Stimulated activated CD8-positive, alpha-beta memory T cell treated with anti-CD3 and anti-CD28 coated beads, Interleukin-15, amount 100 ng/mL, for 24 hours (primary cell): ENCODE data around the gene BACH2.
"Not testable (repeated sequence)": the region's sequence is repeated elsewhere in the genome, so short reads cannot be mapped to it uniquely, and the experiment has no call there.

Experiments used
- DNase-seq: peaks from one replicate; pipeline ENCODE4 v3.0.0-alpha.2; 2020; ENCODE audit warnings: low read depth

The BACH2 gene

DNA sequence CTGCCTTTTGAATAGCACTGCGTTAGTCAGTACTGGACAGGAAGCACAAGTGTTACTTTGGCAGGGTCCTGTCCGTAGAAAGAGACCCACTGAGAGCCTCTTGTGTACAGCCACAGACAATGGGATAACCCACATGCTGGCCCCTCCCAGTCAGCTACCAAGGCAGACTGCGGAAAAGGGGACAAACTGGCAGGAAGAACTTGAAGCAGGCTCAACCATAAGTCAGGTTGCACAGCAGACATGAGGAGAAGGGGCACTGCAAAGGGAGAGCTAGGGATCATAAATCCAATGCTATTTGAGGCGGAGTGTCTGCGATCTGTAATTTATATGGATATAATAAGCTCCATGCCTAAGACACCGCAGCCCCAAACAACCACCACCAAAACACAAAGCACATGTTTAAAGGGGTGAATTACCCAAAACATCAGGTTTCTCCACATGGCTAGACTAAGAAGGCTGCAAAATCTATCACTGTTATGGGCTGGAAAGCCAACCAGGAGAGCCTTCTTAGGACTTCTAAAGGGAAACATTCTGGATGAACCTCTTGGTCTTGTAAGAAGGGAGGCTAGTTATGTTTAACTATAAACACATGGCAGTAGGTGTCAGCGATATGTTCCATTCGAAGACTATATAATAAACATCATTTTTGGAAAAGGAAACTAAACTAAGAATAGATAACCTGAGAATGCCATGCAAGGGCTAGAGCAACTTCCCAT, 141.7 kb downstream of the BACH2 start:
- no peak for DNase-seq

DNA sequence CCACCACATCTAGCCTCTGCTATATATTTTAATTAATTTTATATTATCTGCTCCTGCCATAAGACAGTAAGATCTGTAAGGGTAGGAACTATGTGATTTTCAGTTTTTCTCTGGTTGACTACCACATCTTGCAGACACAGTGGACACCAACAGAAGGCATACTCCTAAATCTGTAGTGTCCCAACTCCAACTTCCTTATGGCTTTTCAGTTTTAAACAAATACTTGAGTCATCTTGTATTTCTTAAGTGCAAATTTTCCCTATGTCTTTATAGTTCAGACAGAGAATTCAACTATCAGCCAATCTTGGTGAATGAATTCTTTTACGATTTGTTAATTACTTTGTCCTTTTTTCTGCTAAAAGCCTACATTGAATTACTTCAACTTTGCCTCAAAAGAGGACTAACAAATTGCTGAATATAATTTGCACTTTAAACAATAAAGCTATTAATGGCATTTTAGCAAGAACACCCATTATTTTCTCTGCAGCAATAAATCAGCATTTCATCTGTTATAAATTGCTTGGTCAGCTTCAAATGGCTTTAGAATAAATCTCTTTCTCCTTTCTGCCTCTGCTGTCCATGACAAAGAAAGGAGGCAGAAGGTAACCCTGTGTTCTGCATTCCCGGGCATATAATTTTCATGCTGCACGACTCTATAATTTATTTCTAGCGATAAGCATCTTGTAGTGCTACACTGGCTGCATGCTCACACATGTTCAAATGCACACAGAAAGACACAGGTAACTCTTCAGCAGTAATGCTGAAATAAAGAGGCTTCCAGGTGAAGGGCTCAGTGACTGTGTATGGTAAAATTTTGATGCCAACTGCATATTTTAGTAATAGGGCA, 144.8 kb downstream of the BACH2 start:
- DNase-seq: no peak

DNA sequence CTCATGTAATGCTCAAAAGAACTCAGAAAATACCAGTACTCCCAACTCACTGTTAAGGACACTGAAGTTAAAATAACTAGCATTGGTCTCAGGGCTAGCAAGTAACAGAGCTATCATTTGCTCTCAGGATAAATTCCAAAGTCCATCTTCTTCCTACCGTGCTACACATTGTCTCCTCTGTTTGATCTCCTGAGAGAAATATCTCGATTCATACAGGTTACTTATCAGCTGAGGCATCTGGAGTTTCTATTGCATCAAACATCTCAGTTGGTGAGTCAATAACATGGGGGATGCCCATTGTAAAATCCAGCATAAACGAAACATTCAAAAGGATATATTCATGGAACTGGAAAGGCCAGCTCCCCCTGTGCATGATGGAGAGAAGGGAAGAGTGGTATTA, 147.4 kb downstream of the BACH2 start:
- no peak for DNase-seq

DNA sequence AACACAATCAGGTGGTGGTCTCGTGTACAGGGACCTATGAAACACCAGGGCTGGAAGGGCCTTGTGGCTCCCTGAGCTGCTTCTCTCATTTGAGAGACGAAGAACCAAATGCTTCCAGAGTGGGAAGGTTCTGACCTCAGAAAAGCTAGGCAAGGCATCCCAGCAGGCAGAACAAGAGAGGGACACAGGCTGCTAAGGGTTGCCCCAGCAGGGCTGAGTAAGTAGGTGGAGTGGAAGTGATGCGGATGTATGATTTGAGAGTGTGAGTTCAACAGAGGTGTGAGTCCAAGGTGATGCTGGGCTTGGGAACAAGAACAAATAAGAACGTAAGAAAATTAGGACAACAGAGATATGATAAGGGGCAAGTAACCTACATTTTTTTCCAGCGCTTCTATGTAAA, 147.8 kb downstream of the BACH2 start:
- DNase-seq: no peak

DNA sequence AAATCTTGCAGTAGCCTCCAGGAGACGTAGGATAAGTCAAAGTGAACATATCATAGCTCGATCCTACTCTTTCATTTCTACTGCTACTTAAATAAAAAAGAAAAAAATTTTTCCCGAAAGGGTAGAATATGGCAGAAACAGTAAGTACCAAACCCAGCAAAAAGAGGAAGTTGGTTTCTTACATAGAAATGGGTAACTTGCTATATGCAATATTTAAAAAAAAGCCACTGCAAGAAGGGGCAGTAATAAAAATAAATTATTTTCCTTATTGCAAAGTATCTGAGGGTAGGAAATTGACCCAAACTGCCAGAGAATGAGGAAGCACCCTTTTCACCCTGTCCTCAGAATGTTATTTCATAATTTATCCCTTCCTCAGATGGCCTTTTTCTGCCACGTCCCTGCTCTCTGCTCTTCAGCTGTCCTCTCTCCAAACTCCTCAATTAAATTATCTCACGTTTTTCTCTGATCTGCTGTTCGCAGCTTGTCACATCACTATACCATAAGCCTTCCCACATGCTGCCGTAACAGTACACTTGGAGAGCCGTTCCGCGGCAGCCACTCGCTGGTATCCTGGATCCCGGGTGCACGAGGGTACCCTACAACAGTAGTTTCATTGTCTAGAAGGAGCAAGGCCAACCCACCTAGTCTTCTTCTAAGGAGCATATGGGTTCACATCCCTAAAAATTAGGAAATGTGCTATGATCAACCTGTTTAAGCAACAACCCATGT, 149.6 kb downstream of the BACH2 start:
- DNase-seq: no peak

DNA sequence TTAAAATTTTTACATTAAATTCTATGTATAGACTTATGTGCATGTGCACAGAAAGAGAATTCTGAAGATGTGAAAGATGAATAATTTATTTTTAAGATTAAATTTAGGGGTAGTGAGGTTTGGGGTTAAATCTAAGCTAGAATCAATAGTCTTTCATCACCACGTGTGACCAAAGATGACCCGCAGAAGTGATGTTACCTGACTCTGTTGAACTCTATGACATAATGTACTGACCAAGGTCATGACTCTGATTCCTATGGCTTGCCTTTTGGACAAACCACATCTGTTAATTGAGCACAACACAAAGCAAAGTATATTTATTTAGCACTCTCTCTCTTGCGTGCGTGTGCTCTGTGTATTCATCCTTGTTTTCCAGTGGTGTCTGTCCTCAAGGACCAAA, 150.6 kb downstream of the BACH2 start:
- no peak for DNase-seq

DNA sequence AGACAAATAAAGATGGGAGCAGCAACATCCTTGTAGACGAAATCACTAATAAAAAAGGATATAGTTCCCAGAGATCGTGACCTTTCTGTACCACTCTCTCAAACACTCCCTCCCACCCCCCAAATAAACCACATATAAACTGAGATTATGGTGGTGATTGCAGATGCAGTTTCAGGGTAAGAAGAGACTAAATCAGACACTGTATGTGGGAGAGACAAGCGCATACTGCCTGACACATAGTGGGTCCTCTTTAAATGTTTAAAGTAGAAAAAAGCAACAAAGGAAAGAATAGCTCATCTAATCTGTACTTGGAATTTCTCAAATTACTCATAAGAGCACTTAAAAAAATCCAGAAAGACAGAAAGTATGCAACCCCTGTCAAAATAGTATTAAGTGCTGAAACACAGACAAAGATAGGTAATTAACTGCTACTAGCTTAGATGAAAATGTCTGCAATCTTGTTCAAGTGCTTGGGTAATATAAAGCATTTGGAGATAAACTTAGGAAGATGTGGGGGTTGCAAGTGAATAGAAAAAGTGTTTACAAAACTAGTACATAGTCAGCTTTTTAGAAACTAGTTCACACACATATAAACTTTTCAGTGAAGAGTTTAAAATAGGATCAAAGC, 151.6 kb downstream of the BACH2 start:
- no peak for DNase-seq

DNA sequence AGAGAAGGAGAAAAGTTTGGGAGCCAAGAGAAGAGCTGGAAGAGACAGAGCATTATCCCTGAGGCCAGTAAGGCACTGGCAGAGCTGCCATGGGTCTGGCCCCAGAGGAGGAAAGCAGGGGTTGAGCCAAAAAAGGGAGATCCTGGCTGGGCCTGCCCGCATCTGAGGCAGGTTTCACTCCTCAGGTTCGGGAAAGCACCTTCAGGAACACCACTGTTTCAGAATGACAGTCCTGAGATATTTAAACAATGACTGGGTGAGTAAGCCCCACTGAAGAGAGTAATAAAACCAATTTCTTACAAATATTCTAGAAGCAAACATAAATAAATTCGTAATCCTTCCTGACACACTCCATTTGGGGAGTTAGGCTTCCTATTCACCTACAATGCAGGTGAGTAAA, 152.2 kb downstream of the BACH2 start:
- DNase-seq: no peak

DNA sequence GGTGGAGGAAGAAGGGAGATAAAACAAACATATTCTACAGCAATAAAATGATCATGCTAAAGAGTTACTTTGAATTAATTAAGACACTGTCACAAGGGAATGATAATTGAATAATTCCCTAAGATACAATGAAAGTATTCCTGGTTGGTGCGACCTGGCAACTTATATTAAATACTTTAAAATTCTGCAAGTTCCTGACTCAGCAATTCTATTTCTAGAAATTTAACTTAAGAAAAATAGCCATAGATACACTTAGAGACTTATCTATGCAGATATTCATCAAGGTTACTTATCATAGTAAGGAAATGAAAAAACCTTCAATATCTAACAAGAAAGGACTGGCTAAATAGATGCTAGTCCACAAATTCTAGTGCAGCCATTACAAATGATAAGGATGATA, 156.0 kb downstream of the BACH2 start:
- DNase-seq: no peak

DNA sequence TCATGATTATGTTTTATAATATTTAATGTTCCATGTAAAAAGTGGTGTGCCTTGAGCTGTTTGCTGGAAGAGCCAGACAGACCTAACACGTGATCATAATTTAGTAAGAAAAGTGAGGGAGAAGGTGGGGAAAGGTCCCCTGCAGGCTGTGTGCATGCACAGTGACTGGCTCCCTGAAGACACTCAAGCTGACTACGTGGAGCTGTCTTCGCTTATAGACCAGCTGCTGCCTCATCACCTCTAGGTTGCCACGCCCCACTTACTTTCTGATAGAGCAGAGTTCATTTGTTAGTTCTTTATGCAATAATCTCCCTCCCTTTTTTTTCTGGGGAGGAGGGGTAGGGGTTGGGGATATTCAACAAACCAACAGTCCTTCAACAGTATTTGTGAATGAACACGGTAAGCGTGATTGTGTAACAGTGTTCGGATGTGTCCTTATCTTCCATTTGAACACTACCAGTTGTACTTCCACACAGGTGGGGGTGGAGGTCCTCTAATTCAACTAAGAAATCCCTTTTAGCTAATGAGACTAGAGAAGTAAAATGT, 157.3 kb downstream of the BACH2 start:
- DNase-seq: no peak

DNA sequence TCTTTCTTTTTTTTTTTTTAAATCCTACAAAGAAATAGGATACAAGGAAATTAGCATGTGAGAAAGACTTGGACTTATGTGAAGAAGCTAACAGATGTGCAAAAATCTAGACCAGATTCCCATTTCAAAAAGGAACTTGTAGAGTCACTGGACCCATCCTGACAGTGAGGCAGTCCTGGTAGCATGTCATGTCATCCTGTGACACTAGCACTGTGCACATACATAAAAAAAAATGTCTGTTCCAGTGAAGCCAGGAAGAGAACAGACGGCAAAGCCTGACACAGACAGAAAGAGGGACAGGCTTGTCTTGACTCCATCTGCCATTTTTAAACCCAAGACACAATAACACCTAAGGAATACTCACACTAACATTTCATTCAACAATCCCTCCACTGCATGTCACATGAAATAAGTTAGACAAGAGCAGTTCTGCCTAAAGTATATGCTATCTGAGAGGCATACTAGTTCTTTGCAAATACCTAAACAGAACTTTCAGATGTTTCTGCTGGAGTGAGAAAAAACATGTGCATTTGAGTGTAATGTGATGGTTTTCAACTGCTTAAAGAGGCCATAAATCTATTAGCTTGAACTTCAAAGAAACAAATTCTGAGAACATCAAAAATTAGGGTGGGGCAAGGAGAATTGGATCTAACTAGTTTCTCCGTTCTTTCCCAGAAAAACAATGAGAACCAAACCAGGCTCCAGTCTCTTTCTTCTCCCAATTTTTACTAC, 159.6 kb downstream of the BACH2 start:
- no peak for DNase-seq

DNA sequence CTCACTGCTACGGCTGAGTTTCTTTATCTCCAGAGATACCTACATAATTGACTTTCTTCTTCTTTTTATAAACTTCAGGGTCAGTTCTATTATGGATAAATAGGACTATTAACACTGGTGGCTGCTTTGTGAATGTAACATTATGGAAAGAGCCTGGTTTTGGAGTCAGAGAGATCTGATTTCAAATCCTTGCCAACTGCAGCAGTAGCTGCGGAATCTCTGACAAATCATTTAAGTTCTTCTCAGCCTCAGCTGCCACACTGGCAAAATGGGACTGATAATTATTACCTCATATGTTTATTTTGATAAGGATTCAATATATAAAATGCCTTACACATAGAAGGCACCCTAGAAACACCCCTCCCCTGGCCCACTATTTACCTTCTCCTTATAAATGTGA, 160.5 kb downstream of the BACH2 start:
- no peak for DNase-seq

DNA sequence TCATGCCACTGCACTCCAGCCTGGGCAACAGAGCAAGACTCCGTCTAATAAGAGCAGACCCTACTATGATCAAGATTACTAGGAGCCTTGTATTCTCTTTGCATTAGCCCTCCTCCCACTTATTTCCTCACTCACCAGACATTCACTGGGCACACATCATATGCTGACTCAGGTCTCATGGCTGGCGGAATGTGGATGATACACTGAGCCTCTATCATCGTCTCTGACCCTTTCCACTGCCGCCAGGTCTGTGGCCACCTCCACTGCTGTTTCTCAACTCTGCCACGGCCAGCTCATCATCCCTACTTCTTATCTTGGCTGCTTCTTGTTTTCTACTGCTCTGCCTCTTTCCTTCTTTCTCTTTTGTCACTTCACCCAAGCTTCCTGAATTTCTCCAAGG, 161.0 kb downstream of the BACH2 start:
- DNase-seq: no peak

DNA sequence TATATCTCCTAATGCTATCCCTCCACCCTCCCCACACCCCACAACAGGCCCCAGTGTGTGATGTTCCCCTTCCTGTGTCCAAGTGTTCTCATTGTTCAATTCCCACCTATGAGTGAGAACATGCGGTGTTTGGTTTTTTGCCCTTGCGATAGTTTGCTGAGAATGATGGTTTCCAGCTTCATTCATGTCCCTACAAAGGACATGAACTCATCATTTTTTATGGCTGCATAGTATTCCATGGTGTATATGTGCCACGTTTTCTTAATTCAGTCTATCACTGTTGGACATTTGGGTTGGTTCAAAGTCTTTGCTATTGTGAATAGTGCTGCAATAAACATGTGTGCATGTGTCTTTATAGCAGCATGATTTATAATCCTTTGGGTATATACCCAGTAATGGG, 163.0 kb downstream of the BACH2 start:
- DNase-seq: not testable (repeated sequence)

DNA sequence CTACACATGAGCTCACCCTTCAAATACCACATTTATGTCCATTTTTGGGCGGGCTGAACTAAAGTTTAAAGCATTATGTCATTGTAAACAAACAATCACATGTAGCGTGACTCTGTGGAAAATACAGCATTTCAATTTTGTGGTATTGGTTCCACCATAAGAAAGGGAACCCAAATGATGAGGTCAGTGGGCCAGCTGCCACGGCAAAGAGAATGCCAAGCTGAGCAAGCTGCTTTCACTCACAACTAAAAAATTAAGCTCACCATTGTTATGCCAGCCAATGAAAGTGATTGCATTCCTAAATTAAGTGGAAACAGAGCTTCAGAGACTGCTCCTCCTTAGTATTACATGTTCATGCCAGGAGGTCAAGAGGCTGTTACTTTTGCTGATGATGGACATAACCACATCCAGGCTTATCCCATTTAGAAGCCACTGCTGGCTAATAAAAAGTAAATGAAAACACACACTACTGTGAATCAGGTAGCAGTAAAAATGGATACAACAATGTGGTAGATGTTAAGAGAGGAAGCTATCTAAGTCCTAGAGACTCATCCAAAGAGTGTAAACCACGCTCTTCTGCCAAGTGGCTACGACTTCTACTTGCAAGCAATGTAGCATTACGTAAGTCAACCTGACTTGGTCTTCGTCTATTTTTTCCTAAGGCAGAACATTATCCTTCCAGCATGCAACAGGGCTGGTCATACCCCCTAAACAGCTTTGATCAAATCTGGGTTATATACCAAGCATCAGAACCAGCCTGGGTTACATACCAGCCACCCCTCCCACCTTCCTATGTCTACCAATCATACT, 164.8 kb downstream of the BACH2 start:
- DNase-seq: no peak

DNA sequence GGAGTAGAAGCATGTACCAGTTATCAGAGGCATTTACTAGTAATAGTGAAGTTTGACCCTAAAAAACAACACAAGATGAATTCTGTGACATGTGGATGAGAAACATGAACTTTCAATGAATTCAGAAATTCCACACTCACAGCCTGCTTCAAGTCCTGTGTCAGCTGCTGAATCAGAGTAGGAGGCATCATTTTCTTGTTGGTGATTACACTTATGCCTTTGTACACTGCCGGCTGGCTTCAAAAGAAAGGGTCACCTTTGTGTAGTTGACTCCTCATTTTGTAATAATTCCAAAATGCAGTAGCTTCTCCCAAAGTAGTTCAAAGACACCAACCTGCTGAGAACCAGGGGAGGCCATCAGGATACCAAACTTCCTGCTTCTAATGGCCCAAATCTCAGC, 165.5 kb downstream of the BACH2 start:
- DNase-seq: no peak

DNA sequence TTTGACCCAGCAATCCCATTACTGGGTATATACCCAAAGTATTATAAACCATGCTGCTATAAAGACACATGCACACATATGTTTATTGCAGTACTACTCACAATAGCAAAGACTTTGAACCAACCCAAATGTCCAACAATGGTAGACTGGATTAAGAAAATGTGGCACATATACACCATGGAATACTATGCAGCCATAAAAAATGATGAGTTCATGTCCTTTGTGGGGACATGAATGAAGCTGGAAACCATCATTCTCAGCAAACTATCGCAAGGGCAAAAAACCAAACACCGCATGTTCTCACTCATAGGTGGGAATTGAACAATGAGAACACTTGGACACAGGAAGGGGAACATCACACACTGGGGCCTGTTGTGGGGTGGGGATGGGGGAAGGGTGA, 168.0 kb downstream of the BACH2 start:
- DNase-seq: not testable (repeated sequence)

DNA sequence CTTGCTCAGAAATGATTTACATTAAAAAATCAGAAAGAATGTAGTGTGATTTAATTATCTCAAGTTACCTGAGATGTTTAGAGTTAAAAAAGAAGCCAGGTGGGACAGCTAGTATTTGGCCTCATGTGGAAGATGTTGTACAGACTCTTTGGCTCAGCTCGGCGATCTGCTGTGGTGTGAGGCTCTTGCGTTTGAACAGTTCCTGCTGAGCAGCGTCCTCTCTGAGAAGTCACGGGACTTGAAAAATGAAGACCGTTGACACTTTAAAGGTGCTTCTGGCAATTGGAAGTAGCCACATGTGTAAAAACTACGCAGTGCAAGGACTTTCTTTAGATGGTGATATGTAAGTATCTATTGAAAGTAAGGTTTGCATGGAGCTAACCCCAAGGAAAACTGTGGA, 169.0 kb downstream of the BACH2 start:
- no peak for DNase-seq

DNA sequence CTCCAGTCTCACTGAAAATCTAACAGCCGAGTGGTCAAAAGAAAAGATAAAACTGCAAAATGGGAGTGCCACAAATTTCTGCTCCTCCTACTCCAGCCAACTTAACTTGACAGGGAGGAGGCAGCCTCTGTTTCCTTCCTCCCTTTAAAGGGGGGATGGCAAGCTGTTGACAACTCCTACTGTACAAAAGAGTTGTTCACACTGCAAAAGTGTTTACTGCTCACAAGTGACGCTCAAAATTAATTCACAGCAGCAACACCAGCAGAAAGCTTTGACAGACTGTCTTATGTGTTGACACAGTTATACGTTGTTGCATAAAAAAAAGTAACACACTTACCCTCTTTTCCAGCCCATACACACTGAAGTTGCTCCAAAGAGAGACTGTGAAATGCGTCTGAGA, 169.8 kb downstream of the BACH2 start:
- no peak for DNase-seq

DNA sequence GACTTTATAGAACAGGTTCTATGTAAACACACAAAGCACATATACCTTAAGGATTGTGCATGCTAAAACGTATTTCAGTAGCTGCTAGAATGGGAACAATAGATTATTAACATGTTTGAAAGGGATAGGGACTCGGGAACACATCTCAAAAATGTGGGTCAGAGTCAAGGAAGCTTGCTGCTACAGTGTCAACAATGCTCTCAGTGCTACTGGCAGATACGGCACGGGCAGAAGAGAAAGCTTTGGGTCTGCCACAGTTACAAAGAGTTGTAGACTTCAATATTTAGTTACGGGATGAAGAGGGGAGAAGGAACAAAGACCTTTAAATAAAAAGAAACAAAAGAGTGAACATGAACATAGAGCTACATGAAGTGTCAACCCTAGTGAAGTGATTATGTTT, 170.5 kb downstream of the BACH2 start:
- DNase-seq: no peak
